NCI-H226 (cell line): ENCODE data around the gene POLR1H.

Experiments
- DNase-seq: peaks from one replicate; pipeline ENCODE4 v3.0.0-alpha.2; 2015

POLR1H gene

GRCh38 chr6:30062471-30063178, 1.6 kb downstream of the POLR1H start:
- DNase-seq, result no peak

DNA sequence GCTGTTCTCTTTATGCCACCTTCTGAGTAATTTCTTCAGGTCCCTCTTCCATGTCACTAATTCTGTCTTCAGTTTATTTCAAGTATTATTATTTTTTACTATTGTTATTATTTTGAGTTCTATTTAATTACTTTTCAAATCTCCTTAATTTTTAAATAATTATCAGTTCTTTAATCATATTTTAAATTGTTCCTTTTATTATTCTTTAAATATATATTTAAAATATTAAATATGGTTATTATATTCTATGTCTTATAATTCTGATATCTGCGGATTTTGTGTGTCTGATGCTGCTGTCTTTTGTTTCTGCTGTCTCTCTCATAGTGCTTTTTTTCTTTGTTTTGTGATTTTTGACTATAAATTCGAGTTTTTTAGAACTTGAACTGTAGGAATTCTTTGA, 2.2 kb downstream of the POLR1H start:
- DNase-seq, result no peak

DNA sequence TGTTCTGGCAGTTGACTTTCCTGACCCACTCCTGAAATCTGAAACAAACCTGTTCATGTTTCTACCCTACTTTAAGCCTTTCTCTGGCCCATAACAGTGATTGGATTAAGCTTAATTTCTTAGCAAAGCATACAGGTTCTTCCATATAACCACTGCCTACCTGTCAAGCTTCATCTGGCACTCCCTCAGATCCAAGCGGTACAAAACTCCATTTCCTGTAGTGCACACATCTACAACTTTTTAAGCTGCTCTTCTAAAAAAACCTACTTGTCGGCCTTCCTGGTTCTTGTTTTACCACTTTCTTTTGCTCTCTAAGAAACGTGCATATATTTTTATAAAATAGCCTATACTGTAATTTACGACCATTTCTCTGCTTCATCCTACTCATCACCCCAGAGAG, 5.0 kb downstream of the POLR1H start:
- no peak for DNase-seq

DNA sequence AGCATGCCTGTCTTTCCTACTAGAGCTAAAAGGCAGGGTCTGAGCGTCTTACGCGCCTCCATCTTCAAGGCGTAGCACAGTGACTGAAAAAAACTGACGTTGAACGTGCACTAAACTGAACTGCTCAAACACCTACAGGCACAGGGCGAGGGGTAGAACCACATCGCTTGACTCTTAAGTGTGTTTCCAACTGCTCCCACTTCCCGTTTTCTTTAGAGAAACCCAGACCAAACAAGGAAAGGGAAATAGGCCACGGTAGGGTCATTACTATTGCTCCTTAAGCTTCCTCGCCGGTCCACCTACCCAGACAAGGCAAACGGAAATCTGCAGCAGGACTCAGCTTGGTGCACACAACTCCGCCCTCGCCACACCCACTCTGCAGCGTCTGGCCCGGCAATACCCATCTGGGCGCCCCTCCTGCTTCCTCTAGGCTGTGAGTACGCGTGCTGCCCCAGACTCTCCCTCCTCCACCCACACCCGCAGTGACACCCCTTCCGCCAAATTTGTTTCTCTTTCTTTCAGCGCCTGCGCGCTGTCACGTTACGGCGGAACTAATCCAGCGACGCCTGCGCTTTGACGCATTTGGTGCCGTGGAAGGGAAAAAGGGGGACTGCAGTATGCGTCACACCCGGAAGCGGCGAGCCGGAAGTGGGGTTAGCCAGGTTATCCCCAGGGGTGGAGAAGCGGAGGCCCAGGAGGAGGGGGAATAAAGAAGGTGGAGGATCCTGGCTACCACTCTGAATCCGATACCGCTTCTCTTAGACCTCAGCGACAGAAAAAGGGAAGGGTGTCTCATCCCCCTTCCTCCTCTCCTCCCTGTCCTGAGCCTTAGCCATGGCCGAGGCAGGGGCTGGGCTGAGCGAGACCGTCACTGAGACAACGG, 5.8 kb downstream of the POLR1H start, which contains the start of gene PPP1R11:
Gene PPP1R11, plus strand, starts transcription at position 622 of the 883 bp plus-strand sequence. Its CDS starts 213 bp downstream, at position 835.
- peak; percentile 99 for DNase-seq

GRCh38 chr6:30067460-30068139, 6.5 kb downstream of the POLR1H start:
- DNase-seq, result no peak

- no peak for DNase-seq
Measured at GRCh38 chr6:30071081-30071818, 10.2 kb downstream of the POLR1H start.

- DNase-seq, result no peak
Measured at GRCh38 chr6:30071858-30072257, 10.8 kb downstream of the POLR1H start.

- no peak for DNase-seq
Measured at GRCh38 chr6:30073489-30074235, 12.6 kb downstream of the POLR1H start.

- no peak for DNase-seq
Measured at GRCh38 chr6:30074331-30075093, 13.4 kb downstream of the POLR1H start.

- no peak for DNase-seq
Measured at GRCh38 chr6:30075094-30075789, 14.2 kb downstream of the POLR1H start, which contains the start of gene RNF39. Gene RNF39 (minus strand): TSS chr6:30075769. CDS start chr6:30075585, 184 bp downstream.

DNA sequence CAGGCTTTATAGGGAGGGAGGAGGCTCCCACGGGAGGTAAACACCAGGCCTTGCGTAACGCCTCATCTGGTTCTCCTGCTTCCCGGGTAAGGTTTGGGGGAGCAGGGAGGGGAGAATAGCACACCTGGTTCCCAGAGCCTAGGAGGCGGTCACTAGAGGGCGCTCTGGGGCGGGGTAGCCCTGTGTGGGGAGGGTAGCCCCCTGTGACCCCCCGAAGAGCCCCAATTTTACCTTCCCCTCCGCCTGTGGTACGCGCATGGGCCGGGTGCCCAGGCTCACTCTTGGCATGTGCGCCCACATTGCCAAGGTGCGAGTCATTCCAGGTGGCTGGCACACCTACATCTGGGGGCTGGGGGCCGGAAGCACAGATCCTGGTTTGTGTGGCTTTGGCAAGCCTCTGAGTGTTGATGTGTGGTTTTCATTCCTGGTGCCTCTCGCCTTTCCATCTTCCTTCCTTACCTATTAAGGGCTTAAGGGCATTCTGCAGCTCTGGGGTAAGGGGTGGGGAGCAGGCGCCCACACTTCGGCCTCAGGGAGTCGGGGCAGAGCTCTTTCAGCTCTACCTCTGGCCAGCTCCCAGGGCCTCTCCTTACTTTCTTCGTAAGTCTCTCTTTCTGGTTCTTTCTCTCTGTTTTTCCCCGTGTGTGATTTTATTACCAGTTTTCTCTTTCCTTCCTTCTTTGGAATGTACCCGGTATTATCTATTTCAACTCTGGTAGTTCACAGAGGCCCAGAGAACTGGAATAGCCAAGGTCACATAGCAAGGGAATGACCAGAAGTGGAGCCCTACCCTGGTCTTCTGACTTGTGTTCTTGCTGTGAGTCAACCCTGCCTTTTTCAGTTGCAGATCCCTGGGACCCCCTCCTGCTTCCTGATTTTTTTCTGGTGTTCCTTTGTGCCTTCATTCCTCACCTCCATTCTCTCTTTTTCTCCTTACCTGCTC, 15.0 kb downstream of the POLR1H start:
- DNase-seq, result peak; percentile 69

DNA sequence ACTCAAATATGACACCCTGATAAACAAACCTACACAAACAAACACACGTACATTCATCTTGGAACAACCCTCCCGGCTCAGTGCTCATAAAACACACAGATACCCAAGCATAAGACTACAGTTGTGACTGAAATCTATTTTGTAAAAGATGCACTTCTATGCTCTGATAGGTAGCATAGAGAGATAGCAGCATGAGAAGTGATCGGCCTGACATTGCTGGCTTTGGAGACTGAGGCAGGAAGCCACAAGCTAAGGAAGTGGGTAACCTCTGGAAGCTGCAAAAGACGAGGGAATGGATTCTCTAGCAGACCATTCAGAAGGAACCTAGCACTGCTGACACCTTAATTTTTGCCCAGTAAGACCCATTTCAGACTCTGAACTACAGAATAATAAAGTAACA, 16.2 kb downstream of the POLR1H start:
- DNase-seq, result no peak

- no peak for DNase-seq
Measured at GRCh38 chr6:30087876-30088275, 26.8 kb downstream of the POLR1H start.

- DNase-seq, result peak; percentile 74
Measured at GRCh38 chr6:30091577-30092381, 30.7 kb downstream of the POLR1H start.

DNA sequence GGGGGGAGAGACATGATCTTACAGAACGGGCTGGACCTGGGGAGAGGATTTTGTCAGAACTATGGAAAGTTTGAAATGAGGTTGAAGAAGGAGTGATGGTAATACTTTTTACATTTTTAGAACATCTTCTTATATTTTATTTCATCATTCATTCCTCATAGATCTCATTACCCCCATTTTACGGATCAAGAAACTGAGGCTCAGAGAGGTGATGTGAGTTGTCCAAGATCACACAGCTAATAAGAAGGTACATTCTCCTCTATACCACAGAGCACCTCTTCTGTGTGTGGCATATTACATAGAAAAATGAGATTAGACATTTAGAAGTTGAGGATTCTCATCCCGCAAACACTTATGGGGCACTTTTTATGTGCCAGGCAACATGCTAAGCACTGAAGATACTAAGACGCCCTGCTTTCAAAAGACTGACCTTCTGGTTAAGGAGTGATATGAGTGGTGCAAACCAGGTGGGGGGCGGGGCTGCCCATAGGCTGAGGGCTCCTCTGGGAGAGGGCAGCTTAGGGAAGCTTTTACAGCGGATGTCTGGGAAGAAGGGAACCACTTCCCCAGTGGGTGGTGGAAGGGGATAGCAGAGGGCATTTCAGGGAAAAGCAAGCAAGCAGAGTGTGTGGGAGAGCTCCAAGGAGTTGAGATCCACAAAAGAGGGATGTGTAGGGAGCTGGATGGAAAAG, 31.9 kb downstream of the POLR1H start:
- DNase-seq, result no peak

GRCh38 chr6:30093951-30094661, 33.0 kb downstream of the POLR1H start:
- DNase-seq, result no peak

DNA sequence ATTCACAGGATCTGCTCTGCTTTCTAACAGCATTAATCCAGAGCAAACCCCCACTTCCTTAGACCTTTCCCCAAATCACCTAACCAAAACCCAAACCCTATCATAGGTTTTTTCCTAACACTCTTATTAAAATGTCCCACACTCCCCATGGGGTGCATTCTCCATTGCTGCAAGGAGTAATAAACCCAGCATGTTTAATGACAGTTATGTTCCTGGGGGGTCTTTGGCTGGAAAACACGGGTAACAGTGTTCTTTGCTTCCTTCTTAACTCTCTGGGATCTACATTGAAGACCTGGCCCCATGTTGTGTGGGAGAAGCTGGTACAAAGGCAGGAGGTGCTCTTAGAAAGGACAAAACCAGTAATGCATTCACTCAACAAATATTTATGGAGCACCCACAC, 35.8 kb downstream of the POLR1H start:
- no peak for DNase-seq
